Measurements from ENCODE around the gene LRRC27.

Gene LRRC27

DNA sequence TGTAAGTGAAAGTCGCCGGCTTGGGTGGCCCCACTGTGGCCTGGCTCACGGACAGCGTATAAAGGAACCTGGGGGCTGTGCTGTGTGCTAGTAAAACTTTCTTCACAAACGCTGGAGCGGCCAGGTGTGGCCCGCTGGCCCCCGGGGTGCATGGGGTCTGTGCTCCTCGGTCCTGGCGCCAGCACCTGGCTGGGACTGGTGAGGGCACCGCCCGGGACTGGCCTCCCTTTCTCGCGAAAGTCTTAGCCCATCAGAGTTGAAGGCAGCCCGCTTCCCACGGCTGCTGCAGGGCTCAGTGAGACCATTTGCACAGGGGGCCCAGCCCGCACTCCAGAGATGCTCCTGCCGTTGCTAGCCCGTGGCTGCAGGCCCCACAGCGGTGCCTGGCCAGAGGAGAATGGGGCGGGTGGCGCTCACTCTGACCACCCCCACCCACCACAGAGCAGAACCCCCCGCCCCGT lies 70.8 kb downstream of the LRRC27 start:
- no peak for TF ChIP-seq CEBPB (IDR thresholded peaks at IDR 0.05)

GRCh38 chr10:132403511-132404168 lies 71.6 kb downstream of the LRRC27 start:
- peak; percentile 58 for TF ChIP-seq TEAD4 (IDR thresholded peaks at IDR 0.05)
- TF ChIP-seq, protein P1, sequence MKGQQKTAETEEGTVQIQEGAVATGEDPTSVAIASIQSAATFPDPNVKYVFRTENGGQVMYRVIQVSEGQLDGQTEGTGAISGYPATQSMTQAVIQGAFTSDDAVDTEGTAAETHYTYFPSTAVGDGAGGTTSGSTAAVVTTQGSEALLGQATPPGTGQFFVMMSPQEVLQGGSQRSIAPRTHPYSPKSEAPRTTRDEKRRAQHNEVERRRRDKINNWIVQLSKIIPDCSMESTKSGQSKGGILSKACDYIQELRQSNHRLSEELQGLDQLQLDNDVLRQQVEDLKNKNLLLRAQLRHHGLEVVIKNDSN (IDR thresholded peaks at IDR 0.05), result no peak

- no peak for TF ChIP-seq EGR1 (IDR thresholded peaks at IDR 0.05)
- no peak for TF ChIP-seq RAD21 (IDR thresholded peaks at IDR 0.05; ENCODE audit: low read depth)
- TF ChIP-seq TCF12 (IDR thresholded peaks at IDR 0.05; ENCODE audit: low read depth), result no peak
- no peak for TF ChIP-seq EP300 (IDR thresholded peaks at IDR 0.05; ENCODE audit: borderline replicate concordance)
- no peak for TF ChIP-seq CEBPB (IDR thresholded peaks at IDR 0.05)
- TF ChIP-seq YY1 (IDR thresholded peaks at IDR 0.05; ENCODE audit: low read depth), result no peak
- no peak for TF ChIP-seq TEAD4 (IDR thresholded peaks at IDR 0.05)
- TF ChIP-seq NFIC (IDR thresholded peaks at IDR 0.05), result no peak
- TF ChIP-seq CREB1 (IDR thresholded peaks at IDR 0.05; ENCODE audit: low read depth), result no peak
- TF ChIP-seq TAF1 (IDR thresholded peaks at IDR 0.05; ENCODE audit: low read depth), result no peak
Measured at GRCh38 chr10:132404169-132404880, 72.3 kb downstream of the LRRC27 start.

DNA sequence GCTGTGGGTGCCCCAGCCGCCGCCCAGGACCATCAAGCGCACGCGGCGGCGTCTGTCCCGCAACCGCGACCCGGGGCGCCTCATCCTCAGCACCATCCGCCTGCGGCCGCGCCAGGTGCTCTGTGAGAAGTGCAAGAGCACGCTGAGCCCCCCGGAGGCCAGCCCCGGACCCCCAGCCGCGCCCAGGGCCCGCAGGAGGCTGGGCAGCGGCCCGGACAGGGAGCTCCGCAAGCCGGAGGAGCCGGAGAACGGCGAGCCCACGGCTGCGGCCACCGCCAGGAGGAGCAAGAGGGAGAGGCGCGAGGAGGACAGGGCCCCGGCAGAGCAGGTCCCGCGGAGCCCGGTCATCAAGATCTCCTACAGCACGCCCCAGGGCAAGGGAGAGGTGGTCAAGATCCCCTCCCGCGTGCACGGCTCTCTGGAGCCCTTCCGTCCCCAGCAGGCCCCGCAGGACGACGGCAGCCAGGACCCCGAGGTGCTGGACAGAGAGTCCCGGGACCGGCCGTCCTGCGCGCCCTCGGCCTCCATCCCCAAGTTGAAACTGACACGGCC lies 73.0 kb downstream of the LRRC27 start:
- TF ChIP-seq EP300 (IDR thresholded peaks at IDR 0.05; ENCODE audit: borderline replicate concordance), result no peak
- TF ChIP-seq ZBTB7A (IDR thresholded peaks at IDR 0.05; ENCODE audit: low read depth), result no peak; the same call in 1 of the 2 replicates
- no peak for TF ChIP-seq MAX (IDR thresholded peaks at IDR 0.05)
- no peak for TF ChIP-seq TAF1 (IDR thresholded peaks at IDR 0.05; ENCODE audit: low read depth)
- no peak for TF ChIP-seq REST (IDR thresholded peaks at IDR 0.05; ENCODE audit: low read depth)
- no peak for TF ChIP-seq CREB1 (IDR thresholded peaks at IDR 0.05; ENCODE audit: low read depth)
- no peak for TF ChIP-seq TCF12 (IDR thresholded peaks at IDR 0.05; ENCODE audit: low read depth)
- no peak for TF ChIP-seq RAD21 (IDR thresholded peaks at IDR 0.05; ENCODE audit: low read depth)
- TF ChIP-seq CEBPB (IDR thresholded peaks at IDR 0.05), result no peak
- TF ChIP-seq EGR1 (IDR thresholded peaks at IDR 0.05), result no peak
- TF ChIP-seq, protein P1 (IDR thresholded peaks at IDR 0.05), result no peak
- TF ChIP-seq TEAD4 (IDR thresholded peaks at IDR 0.05), result no peak
- TF ChIP-seq YY1 (IDR thresholded peaks at IDR 0.05; ENCODE audit: low read depth), result no peak
- no peak for TF ChIP-seq NFIC (IDR thresholded peaks at IDR 0.05)

GRCh38 chr10:132405463-132405991 lies 73.5 kb downstream of the LRRC27 start:
- TF ChIP-seq REST (IDR thresholded peaks at IDR 0.05; ENCODE audit: low read depth) (no peak), TEAD4 (IDR thresholded peaks at IDR 0.05) (no peak)
- TF ChIP-seq, protein P1 (IDR thresholded peaks at IDR 0.05), result no peak

GRCh38 chr10:132406181-132406580 lies 74.2 kb downstream of the LRRC27 start:
- TF ChIP-seq TCF12 (IDR thresholded peaks at IDR 0.05; ENCODE audit: low read depth) (no peak), TAF1 (IDR thresholded peaks at IDR 0.05; ENCODE audit: low read depth) (no peak), CEBPB (IDR thresholded peaks at IDR 0.05) (no peak), ZBTB7A (IDR thresholded peaks at IDR 0.05; ENCODE audit: low read depth) (no peak)
- TF ChIP-seq, protein P1 (IDR thresholded peaks at IDR 0.05), result no peak
